ENCODE measurements around the gene TBC1D5.
A peak's percentile ranks its signal among the peaks of the same experiment; 100 is the strongest.

Gene TBC1D5

GRCh38 chr3:17772556-17772955 lies 30.1 kb upstream of the TBC1D5 start:
- DNase-seq (ENCODE audit: low read depth): no peak
- no peak for TF ChIP-seq CTCF (IDR thresholded peaks at IDR 0.05; ENCODE audit: insufficient read depth, low read depth, low read length, missing control alignments)
- no peak overlapping the region for H3K4me3 ChIP-seq (ENCODE audit: low read depth, low read length)

- no peak for TF ChIP-seq CTCF (IDR thresholded peaks at IDR 0.05; ENCODE audit: insufficient read depth, low read depth, low read length, missing control alignments)
- H3K4me3 ChIP-seq (ENCODE audit: low read depth, low read length): no peak overlapping the region
- no peak for DNase-seq (ENCODE audit: low read depth)
Measured at GRCh38 chr3:17771177-17772017, 29.0 kb upstream of the TBC1D5 start.

GRCh38 chr3:17770682-17771081 lies 28.3 kb upstream of the TBC1D5 start:
- no peak for DNase-seq (ENCODE audit: low read depth)
- no peak overlapping the region for H3K4me3 ChIP-seq (ENCODE audit: low read depth, low read length)
- no peak for TF ChIP-seq CTCF (IDR thresholded peaks at IDR 0.05; ENCODE audit: insufficient read depth, low read depth, low read length, missing control alignments)

DNA sequence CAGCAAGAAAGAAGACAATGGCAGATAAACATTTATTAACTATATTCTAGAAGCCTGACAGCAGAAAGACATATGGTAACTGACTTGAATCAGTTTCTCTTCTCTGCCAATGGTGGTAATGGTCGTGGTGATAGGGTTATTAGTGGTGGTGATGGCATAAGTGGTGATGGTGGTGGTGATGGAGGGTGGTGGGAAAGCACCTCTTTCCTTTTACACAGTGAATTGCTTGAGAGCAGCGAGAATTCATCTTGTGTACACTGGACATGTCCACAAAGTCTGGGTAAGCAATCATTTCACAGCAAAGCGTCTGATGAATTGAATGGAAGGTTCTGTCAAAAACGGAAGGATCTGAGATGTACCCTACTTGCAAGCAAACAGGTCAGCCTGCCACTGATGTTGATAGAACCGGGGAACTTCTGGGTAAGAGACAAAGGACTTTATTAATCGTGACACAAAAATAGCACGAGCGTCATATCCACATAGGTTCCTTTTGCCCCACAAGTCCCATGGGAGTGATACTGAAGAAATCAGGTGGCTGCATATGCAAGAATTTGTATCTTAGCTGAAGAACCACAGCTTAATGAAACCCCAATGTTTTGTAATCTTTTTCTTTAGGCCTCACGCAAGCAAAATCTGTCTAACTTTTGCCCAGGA lies 23.5 kb upstream of the TBC1D5 start:
- TF ChIP-seq CTCF (IDR thresholded peaks at IDR 0.05; ENCODE audit: insufficient read depth, low read depth, low read length, missing control alignments): no peak
- DNase-seq (ENCODE audit: low read depth): peak; percentile 80
- H3K4me3 ChIP-seq (ENCODE audit: low read depth, low read length): no peak overlapping the region

DNA sequence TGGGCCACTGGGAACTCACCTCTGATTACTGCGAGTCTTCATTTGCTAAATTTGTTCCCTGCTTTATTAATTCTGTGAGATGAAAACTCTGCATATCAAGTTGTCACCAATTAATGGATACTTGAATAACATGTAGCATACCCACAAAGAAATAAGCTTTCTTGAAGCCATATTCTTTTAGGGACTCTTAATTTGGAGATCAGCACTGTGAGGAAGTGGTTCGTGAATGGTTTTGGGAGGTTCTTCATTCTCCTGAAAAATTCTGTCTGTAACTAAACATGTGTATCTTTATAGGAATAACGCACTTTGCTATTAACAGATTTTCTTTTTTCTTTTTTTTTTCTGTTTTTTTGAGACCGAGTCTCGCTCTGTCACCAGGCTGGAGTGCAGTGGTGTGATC lies 19.1 kb upstream of the TBC1D5 start:
- DNase-seq (ENCODE audit: low read depth): no peak
- TF ChIP-seq CTCF (IDR thresholded peaks at IDR 0.05; ENCODE audit: insufficient read depth, low read depth, low read length, missing control alignments): no peak
- H3K4me3 ChIP-seq (ENCODE audit: low read depth, low read length): no peak overlapping the region

- TF ChIP-seq CTCF (IDR thresholded peaks at IDR 0.05; ENCODE audit: insufficient read depth, low read depth, low read length, missing control alignments): no peak
- no peak for DNase-seq (ENCODE audit: low read depth)
- no peak overlapping the region for H3K4me3 ChIP-seq (ENCODE audit: low read depth, low read length)
Measured at GRCh38 chr3:17759901-17760300, 17.5 kb upstream of the TBC1D5 start.

All from GM12865 (cell line).